RKO (cell line): ENCODE data around the gene NIPA2.

Source experiments
- DNase-seq: peaks from one replicate; pipeline ENCODE4 v3.0.0-alpha.2; 2016; ENCODE audit warnings: low spot score

The NIPA2 gene

DNA sequence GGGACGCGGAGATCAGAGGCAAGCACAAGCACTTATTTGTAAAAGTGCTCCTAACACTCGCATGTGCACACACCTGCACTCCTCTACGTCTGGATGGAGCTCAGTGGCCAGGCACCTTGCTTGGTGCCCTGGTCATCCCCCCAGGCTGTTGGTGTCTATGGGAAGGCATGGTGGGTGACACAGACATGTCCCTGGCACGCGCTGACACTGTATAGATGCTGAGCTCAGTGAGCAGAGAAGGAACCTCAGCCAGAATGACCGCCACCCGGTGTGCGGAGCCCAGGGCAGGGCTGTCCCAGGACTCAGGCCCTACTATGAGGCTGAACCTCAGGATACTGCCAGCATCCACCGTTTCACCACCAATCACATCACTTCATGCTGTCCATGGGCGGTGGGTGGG is 64.5 kb downstream of the NIPA2 start:
- DNase-seq, result no peak

DNA sequence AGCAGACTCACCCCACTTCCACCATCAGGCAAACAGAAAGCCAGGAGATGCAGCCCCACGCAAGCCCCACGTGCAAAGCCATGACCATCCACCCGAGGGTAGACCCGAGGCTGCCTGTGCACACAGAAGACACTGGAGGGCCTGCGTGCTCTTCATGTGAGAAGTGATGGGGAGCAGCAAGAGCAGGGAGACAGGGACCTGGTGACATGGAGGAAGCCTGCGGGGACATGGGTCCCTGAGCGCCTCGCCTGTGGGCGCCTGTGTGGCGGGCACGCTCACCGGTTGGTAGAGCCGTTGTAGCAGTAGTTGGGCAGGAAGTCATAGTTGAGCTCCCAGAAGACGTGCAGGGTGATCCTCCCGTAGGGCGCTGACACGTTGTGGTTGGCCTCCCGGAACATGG is 65.0 kb downstream of the NIPA2 start:
- DNase-seq, result no peak

DNA sequence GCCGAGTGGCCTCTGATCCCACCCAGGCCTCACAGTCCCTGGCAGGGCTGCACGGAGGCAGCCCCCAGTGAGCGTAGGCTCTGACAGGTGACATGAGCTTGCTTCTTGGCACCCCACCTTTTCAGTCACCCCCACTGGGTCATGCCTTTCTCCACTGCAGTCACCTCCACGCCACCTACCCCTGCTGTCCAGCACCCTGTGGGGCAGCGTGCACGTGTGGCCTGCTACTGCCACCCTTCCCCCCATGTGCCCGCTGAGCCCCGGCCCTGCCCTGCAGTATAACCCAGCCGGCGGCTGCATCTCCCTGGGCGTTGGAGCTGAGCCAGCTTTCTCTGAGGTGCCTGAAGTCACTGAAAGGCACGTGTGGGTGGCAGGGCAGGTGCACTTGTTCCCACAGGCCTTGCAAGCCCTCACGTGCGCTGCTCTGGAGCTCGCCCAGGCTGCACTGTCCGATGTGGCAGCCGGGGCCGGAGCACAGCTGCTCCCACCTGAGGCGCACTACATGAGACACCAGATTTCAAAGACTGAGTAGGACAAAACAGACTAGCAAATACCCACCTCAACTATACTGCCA is 65.6 kb downstream of the NIPA2 start:
- DNase-seq, result no peak

DNA sequence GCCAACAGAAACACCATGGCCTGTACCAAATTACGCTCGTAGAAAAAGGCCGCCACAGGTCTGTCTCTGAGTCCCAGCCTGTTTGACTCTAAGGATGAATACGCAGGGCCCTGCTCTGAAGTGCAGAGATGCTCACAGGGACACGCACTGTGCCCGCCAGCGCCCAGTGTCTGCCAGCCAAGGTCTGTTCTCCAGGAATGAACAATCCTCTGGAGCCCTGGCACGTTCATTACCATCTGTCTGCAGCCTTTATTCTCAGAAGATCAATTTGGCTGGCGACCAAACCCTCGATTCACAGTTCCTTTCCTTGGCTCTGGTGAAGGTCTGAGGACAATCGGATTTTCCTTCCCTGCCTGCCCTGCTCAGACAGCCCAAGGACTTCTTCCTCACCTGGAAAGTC is 66.3 kb downstream of the NIPA2 start:
- no peak for DNase-seq

DNA sequence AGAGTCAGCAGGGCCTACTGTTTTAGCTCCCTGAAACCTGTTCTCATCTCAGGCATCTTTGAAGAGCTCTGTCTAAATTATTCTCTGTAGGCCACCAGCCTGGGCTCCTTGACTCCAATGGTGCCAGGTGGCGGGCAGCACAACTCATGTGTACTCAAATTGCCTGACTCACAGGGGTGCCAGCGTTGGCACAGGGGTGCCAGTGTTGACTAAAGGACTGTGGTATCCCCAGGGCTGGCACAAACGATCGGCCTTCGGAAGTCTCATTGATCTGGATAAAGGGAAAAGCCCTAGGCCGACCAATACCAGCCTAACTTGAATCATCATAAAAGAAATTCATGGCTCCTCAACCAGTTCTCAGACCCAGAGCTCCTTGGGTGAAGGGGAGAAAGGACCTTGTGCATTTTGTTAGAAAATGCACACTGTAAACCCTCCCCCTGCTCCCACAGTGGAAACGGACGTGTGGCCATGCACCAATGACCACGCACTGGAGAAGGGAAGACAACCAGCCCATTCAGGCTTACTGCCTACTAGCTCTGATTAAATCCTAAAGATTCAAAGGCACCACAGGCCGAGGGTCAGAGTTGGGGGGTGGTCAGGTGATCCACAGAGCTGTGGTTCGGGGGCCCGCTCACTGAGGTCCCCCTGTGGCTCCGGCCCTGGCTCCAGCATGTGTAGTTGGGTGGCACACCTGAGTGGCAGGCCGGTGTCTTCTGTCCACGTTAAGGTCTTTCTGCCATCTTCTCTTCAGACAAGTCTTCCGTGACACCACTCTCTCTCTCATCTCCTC is 68.9 kb downstream of the NIPA2 start:
- DNase-seq, result no peak

DNA sequence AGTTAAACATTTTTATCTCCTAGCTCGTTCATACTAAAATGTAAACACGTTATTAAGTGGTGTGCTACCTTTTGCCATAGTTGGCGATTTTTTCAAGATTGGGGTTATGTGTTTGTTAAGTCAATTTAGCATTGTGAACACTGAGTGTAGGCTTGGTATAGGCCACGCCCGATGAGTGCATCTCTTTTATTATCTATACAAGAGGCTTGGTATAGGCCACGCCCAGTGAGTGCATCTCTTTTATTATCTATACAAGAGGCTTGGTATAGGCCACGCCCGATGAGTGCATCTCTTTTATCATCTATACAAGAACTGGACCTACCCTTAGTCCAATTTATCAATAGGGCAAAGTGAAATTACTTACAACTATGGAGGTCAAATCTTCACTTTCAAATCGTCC is 70.4 kb downstream of the NIPA2 start:
- DNase-seq, result no peak

DNA sequence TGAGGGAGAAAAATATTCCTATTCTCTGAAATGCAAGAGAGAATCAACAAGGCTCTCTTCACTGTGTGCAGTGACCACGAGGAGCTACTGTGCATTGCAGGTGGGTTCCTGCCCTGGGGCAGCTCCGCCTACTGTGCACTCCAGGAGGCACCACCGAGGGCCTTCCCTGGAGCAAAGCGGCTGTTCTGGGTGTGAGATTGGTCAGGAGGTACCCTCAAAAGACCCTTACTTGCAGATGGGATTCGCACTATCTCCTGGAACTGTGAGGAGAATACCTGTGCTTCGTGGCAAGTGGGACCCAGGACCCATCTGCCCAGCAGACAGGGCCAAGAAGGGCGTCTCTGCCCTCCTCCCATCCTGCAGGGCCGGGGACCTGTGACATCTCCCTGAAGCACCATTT is 72.8 kb downstream of the NIPA2 start:
- DNase-seq, result no peak

DNA sequence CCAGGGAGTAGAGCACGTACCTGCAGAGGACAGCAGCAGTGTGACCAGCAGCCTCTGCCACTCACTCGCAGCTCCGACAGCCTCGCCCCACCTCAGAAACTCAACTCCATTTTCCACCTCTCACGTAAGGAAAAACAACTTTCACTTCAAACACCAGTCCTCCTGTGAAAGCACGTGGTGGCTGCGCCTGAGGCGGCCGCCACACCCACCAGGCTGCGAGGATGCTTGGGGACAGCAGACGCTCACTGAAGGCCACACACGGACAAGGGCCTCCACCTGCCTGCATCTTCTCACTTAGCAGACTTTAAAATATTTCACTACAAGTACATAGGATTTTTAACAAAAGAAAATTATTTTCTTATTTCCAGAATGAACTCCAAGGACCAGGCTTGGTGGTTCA is 73.8 kb downstream of the NIPA2 start:
- no peak for DNase-seq

DNA sequence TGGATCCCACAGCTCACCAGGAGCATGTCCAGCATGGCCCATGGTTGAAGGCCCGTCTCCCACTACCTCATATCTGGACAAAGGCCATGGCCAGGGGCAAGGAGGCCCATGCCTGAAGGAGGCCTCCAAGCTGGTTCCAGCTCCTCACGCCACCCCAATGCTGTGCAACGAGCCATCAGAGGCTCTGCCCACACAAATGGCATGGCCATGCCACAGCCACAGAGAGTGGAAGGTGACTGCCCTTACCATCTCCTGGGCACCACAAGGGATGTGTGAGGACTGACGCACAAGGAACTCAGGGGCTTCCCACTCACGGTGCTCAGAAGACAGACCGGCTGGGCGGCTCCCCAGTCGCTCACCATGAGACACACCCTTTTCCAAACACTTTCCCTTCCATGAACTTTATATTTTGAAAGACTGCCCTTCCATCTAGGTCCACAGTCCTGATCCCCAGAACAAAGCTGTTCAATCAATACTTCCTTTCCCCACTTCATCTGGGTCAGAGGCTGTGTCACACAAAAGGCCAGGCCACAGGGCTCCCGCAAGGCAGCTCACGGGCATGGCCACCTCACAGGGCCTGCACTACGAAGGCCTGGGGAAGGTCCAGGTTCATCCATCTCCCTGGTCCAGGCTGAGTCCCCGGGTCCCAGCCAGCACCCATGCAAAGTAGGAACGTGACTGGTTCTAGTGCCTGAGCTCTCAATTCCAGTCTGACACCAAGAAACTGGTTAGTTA is 75.3 kb downstream of the NIPA2 start:
- DNase-seq, result no peak

DNA sequence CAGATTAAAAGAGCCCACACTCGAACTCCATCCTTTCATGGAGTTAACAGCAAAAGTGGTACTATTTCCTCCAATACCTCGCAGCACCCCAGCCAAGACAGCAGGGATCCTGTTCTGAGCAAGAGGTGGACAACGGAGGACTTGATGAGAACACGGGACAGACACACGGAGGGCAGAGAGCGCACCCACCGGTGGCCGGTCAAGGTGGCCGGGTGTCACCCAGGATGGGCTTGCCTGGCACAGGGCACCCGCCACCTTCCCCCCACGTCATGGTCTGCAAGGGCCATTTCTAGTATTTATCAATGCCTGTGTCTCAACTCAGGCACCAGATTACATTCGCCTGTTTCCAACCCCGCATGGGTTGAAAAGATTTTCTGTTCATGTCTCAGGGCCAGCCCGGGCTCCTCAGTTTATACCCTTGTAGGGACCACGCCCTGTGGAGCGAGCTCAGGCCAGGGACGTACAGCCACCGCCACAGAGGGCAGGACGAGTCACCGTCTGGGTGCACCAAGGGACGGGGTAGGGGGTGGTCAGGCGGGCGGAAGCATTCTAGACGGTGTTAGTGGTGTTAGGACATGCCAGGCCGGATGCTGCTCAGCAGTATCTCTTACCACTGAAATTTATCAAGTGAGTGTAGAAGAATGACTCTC is 77.5 kb downstream of the NIPA2 start:
- DNase-seq, result no peak

DNA sequence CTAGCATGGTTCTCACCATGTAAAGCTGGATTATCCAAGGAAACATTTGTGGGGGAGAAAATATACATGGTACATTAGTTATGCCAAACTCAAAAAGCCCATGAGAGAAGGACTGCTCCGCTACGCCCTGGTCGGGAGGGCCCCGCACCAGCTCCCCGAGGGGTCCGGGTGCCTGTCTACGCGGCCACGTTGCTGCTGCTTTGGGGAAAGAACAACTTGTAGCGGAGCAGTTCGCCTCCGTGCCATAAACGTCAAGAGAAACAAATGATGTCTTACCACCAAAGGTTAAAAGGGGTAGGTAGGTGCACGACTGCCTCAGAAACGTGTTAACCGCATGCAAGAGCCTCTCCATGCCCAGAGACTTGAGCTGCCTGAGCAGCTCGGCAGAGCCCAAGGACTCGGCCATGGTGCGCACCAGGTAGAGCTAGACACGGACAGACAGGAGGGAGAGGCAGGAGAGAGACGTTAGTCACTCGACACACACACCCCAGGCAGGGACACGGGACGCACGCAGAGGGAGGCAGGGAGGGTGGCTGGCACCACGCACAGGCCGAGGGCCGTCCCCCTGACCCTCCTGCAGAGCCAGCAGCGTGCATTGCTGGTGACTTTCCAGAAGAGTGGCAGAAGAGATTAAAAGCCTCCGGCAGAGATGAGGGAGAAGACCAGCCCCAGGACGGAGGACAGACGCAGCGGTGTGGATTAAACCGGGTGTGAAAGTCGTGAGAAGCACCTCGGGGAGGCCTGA is 78.3 kb downstream of the NIPA2 start:
- no peak for DNase-seq

DNA sequence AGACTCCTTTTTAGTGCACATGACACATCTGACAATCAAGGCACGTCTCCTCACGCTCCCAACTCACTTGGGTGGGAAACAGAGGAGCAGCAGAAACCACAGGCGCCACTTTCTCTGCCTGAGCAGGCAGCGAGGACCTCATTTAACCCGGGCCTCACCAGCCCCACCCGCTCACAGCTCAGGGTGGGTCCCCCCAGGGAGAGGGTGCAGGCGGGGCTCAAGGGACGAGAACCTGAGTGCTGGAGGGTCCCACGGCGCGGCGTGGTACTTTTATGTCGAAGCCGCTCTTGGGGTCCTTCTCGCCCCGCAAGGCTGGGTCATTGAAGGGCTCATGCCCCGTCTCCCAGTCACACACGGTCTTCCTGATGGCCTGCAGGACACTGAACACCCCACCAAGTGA is 79.1 kb downstream of the NIPA2 start:
- no peak for DNase-seq
